Stimulated activated CD4-positive, alpha-beta T cell treated with anti-CD3 and anti-CD28 coated beads, Interleukin-15, amount 100 ng/mL, for 1 hour (primary cell): ENCODE data around the gene CBY3.
"Not testable (repeated sequence)": the region's sequence is repeated elsewhere in the genome, so short reads cannot be mapped to it uniquely, and the experiment has no call there.

Source experiments
- DNase-seq, 2 donors: peaks; one replicate each; pipeline ENCODE4 v3.0.0-alpha.2; 2020; ENCODE audit warnings: low read depth in 1 of 2, low spot score in 1 of 2

The CBY3 gene

DNA sequence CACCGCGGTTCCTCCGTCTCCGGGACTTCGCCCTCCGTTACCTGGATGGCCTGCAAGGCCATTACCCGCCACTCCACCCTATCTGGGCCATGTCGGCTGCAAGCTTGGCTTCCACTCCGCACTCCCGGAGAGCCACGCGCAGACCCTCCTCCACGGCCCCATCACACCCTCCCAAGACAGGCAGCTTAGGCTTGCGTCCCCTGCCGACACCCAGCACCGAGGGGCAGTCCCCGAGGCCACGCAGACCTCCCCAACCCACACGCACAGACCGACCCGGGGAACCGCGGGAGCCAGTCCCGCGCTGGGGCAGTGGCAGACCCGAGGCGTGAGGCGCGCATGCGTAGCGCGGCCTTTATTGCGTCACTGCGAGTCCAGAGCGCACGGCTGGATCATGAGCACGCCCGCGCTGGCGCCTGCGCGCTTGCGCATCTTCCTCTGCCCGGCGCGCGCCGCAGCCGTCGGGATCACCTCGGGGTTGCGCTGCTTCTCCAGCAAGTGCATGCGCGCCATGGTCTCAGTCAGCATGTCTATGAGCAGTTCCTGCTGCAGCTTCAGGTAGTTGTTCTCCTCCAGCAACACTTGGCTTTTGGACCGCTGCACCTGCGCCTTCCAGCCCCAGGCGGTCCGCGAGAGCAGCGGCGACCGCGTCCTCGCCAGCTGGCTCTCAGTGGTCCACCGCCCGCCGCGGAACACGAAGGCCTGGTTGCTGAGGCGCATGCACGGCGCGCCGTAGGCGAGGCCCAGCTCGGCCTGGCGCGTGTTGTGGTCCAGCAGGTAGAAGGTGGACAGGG, 2.4 kb downstream of the CBY3 start:
- peak; percentile 86 to 90 for DNase-seq

DNA sequence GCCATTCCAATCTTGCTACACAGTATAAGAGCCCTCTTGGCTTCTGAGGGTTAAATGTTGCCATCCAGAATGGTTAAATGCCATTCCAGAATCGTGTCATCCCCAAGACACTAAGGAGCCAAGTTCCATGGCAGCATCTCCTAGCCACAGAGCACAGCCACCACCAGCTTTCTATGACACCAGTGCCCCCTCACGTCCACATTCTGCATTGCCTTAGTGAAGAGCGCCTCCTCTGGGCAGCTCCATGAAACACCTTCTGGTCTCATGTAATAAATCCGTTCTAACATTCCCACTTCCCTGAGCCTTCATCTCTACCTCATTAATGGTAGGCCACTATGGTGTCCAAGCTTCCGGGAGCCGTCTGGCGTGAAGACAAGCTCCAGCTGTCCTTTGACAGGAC, 12.4 kb downstream of the CBY3 start:
- DNase-seq = no peak

DNA sequence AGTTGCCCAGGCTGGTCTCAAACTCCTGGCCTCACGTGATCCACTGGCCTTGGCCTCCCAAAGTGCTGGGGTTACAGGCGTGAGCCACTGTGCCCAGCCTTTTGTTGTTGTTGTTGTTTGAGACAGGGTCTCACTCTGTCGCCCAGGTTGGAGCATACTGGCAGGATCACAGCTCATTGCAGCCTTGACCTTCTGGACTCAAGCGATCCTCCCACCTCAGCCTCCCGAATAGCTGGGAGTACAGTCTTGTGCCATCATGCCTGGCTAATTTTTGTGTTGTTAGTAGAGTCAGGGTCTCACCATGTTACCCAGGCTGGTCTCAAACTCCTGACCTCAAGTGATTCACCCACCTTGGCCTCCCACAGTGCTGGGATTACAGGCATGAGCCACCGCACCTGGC, 19.2 kb downstream of the CBY3 start:
- not testable (repeated sequence) for DNase-seq

DNA sequence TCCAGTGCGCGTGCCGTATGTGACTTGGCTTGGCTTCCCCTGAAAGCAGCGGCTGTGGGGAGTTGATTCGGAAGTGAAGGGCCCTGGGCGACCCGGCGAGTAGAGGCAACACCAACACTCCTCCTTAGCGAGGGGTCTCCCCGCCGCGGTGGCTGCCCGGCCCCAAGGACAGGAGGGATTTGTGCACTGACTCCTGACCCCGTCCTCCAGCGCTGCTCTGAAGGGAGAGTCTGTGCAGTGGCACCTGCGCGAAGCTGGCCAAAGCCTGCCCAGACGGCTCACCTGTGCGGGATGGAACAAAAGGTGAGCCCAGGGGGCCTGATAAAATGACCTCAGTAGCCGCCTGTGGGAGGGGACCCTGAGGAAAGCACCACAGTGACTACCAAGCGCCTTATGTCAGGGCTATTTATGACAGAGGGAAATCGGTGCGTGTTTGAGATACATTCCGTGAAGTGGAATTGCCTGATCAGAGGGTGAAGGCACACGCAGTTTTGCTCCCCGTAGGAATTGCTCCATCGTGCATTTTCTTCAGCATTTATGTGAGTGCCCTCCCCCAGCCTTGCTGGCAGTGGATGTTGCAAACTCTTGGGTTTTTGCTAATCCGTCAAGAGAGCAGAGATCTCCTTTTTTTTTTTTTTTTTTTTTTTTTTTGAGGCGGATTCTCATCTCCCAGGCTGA, 22.5 kb downstream of the CBY3 start:
- DNase-seq = not testable (repeated sequence)

DNA sequence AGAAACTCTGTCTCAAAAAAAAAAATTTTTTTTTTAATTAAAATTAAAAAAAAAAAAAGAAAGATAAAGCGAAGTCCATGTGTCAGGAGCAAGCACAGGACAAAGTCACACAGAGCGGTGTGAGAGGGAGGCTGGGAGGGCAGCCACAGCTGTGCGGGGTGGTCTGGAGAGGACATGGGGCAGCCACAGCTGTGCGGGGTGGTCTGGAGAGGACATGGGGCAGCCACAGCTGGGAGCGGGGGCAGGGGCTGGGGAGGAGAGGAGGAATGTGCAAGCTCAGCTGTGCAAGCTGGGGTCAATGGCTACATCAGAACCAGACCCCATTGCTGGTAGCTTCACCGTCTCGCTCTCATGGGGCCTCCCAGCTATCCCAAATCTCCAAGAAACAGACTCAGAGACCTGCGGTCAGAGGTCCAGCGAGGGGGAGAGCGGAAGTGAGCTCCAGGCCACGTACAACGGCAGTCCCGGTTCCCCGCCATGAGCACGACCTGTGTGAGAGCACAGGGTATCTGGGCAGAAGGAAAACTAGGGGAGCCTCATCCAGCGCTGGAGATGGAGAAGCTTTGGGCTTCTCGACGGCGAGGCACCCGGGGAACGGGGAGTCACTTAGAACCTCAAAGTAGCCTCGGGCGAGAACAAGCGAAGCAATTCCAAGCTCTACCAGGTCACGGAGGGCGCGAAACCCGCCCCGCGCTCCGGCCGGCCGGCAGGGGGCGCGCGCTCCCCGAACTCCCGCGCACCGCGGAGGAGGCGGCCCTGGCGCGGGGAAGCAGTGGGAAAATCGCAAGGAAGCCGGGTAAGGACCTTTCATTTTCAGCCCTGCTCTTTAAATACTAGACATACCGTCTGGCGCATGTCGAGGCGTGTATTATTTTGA, 23.3 kb downstream of the CBY3 start:
- DNase-seq = not testable (repeated sequence)

DNA sequence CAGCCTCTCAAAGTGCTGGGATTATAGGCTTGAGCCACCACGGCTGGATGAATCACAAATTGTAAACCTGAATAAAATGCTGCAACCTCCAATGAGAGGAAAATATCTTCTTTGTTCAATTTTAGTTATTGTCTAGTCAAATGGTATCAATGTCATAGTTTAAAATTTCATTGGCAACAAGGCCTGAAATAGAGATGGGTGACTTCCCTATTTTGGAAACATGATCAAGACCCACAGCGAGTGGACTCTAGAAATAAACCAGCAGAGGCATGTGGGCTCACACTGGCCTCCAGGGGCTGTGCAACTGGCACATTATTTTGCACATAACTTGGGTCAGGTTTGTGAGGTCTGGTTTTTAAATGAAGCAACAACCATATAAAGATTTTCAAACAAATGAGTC, 27.7 kb downstream of the CBY3 start:
- not testable (repeated sequence) for DNase-seq

DNA sequence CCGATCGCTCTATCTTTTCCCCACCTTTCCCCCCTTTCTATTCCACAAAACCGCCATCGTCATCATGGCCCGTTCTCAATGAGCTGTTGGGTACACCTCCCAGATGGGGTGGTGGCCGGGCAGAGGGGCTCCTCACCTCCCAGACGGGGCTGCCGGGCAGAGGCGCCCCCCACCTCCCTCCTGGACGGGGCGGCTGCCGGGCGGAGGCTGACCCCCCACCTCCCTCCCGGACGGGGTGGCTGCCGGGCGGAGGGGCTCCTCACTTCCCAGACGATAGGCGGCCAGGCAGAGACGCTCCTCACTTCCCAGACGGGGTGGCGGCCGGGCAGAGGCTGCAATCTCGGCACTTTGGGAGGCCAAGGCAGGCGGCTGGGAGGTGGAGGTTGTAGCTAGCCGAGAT, 30.6 kb downstream of the CBY3 start:
- DNase-seq = not testable (repeated sequence)

DNA sequence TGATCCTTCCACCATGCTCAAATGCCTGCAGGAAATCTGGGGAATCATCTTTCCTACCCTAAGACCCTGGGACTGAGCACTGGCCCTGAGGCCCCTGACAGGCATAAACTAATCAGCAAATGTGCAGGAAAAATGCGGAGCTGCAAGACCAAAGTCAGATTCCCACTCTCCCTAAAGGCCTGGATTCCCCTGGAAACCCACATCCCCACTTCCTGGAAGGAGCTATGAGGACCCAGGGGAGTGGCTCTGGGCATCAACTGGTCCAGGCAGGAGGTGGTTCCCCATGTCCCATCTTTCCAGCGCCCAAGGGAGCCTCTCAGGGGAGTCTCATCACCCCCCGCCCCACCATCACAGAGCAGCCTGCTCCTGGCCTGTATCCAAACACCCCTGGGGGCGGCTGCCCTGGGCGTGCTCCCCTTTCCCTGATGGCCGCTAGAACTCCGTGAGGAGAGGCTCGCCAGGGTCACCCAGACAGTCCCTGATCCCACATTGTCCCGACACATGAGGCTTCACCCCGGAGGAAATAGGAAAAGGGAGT, 31.6 kb downstream of the CBY3 start:
- not testable (repeated sequence) for DNase-seq

DNA sequence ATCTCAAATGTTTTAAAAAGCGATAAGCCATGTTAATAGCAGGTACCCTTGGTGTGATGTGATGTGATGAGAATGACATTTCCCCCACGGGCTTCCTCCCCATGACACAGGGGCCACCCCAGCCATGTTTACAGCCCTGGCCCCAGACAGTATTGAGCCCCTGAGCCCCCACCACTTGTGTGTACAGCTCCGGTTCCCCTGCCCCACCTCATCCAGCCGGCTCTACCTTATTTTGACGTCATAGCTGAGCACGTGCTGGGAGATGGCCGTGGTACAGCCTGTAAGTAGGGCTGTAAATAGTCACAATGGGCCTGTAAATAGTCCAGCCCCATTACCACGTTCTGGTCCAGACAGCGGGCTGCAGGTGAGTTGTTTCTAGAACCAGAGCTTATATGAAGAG, 32.4 kb downstream of the CBY3 start:
- DNase-seq = no peak

DNA sequence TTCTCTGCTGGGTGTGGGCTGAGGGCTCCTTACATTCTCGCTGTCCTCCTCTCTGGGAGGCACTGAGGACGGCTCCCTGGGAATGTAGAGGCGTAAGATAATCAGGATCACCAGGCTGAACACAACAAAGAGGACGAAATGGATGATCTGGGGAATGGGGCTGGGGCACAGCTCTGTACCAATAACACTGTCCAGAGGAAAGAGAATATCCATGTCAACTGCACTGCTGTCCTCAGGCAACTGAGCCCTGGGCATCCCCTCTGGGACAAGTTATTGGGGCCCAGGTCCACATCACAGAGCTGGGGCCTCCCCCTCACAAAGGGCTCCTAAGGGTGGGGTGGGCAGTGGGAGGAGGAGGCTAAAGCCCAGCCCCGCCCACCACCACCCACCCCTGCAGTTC, 36.1 kb downstream of the CBY3 start:
- DNase-seq = not testable (repeated sequence)

DNA sequence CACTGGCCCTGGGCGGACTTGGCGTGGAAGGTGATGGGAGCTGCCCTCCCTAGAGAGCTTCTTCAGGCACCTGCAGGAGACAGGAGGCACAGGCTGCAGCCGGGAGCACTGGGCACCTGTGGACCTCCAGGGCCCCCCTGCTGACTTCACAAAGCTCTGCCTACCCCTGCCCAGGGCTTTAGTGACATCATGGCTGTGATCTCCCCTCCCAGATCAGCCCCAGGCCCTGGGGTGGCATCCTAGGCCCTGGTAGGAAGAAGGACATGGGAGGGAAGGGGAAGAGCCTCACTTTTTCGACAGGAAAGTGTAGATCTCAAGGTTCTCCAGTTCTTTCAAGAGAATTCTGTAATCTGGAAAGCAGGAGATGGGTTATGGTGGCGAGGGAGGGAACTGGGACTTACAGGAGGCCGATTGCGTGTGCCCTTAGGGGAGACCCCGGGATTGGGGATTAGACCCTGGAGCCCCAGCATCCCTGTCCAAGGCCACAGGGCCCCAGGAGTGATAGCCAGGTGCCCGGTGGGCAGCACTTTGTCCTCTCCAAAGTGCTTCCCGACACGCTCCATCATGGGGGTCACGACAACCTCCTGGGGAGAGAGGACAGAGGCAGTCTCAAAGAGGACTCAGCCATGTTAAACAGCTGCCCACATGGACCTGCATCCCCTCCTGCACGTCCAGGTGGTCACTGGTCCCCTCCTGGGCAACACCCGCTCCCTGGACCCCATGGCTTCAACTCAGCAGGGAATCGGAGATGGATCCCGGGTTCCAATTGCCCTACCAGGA, 37.5 kb downstream of the CBY3 start:
- DNase-seq = not testable (repeated sequence)

DNA sequence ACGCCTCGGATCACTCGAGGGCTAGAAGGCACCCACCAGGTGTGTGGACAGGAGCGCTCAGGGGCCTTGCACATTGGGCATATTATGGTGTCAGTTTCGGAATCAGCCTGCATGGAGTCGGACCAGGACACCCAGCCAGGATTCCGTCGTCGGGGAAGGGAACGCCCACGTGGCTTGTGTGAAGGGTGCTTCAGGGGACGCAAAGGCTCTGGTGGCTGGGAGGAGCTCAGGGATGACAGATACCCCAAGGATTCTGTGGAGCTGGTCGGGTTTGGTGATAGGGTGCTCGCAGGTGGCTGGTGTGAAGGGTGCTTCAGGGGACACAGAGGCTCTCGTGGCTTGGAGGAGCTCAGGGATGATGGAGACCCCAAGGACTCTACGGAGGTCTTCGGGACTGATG, 38.2 kb downstream of the CBY3 start:
- not testable (repeated sequence) for DNase-seq

DNA sequence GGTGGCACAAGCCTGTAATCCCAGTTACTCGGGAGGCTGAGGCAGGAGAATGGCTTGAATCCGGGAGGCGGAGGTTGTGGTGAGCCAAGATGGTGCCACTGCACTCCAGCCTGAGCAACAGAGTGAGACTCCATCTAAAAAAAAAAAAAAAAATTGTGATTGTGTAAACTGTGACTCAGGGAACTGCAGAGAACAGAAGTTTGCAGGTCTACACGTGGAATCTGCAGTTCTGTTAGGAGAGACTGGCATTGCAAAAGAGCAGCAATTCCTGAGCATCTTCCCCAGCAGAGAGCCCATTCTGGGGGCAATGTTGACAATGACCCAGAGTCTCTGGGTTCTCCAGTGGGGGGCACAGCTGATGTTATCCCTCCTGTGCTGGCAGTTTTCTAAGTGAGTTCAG, 39.1 kb downstream of the CBY3 start:
- DNase-seq = not testable (repeated sequence)

DNA sequence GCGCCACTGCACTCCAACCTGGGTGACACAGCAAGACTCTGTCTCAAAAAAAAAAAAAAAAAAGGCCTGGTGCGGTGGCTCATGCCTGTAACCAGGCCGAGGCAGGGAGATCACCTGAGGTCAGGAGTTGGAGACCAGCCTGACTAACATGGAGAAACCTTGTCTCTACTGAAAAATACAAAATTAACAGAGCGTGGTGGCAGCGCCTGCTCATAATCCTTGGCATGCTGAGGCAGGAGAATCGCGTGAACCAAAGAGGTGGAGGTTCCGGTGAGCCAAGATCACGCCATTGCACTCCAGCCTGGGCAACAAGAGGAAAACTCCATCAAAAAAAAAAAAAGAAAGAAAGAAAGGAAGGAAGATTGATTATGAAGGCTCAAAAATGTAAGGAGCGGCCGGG, 41.5 kb downstream of the CBY3 start:
- DNase-seq = not testable (repeated sequence)

DNA sequence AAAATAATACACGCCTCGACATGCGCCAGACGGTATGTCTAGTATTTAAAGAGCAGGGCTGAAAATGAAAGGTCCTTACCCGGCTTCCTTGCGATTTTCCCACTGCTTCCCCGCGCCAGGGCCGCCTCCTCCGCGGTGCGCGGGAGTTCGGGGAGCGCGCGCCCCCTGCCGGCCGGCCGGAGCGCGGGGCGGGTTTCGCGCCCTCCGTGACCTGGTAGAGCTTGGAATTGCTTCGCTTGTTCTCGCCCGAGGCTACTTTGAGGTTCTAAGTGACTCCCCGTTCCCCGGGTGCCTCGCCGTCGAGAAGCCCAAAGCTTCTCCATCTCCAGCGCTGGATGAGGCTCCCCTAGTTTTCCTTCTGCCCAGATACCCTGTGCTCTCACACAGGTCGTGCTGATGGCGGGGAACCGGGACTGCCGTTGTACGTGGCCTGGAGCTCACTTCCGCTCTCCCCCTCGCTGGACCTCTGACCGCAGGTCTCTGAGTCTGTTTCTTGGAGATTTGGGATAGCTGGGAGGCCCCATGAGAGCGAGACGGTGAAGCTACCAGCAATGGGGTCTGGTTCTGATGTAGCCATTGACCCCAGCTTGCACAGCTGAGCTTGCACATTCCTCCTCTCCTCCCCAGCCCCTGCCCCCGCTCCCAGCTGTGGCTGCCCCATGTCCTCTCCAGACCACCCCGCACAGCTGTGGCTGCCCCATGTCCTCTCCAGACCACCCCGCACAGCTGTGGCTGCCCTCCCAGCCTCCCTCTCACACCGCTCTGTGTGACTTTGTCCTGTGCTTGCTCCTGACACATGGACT, 46.3 kb downstream of the CBY3 start:
- DNase-seq = not testable (repeated sequence)

DNA sequence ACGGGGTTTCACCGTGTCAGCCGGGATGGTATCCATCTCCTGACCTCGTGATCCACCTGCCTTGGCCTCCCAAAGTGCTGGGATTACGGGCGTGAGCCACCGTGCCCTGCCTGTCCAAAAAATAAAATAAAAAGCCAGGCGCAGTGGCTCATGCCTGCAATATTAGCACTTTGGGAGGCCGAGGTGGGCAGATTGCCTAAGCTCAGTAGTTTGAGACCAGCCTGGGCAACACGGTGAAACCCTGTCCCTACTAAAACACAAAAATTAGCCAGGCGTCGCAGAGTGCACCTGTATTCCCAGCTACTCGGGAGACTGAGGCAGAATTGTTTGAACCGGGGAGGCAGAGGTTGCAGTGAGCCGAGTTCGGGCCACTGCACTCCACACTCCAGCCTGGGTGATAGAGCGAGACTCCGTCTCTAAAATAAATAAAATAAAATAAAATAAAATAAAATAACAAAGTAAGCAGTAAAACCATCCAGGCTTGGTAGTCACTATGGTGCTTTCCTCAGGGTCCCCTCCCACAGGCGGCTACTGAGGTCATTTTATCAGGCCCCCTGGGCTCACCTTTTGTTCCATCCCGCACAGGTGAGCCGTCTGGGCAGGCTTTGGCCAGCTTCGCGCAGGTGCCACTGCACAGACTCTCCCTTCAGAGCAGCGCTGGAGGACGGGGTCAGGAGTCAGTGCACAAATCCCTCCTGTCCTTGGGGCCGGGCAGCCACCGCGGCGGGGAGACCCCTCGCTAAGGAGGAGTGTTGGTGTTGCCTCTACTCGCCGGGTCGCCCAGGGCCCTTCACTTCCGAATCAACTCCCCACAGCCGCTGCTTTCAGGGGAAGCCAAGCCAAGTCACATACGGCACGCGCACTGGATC, 47.1 kb downstream of the CBY3 start:
- not testable (repeated sequence) for DNase-seq
